LNCAP (cell line): Measurements from ENCODE around the gene SRGAP1.

Experiments
- CTCF ChIP-seq: fragments of 450-650 bp; IDR thresholded peaks from 2 replicates; pipeline ENCODE4 v1.5.1; 2017; ENCODE audit warnings: mild to moderate bottlenecking

SRGAP1 gene

GRCh38 chr12:63967358-63968145, 123.1 kb downstream of the SRGAP1 start:
- TF ChIP-seq CTCF, result no peak

GRCh38 chr12:63968673-63969072, 124.2 kb downstream of the SRGAP1 start:
- no peak for TF ChIP-seq CTCF

GRCh38 chr12:63976902-63977395, 132.4 kb downstream of the SRGAP1 start:
- no peak for TF ChIP-seq CTCF

GRCh38 chr12:63977441-63977840, 132.9 kb downstream of the SRGAP1 start:
- no peak for TF ChIP-seq CTCF

- TF ChIP-seq CTCF, result no peak
Observed at GRCh38 chr12:63978519-63978918, 134.0 kb downstream of the SRGAP1 start.

GRCh38 chr12:63980211-63980610, 135.7 kb downstream of the SRGAP1 start:
- TF ChIP-seq CTCF, result no peak

- TF ChIP-seq CTCF, result no peak
Observed at GRCh38 chr12:63981343-63981742, 136.8 kb downstream of the SRGAP1 start.
